Measurements from ENCODE around the gene FOXD2.

FOXD2 gene

GRCh38 chr1:47442202-47442601 is 4.4 kb downstream of the FOXD2 start:
- H3K4me3 ChIP-seq (ENCODE audit: control insufficient read depth, low read depth, low read length): no peak overlapping the region
- no peak for DNase-seq (ENCODE audit: low read depth)
- no peak for TF ChIP-seq CTCF (IDR thresholded peaks at IDR 0.05; ENCODE audit: control insufficient read depth, insufficient read depth, low read depth, low read length, missing control alignments)

- no peak for TF ChIP-seq CTCF (IDR thresholded peaks at IDR 0.05; ENCODE audit: control insufficient read depth, insufficient read depth, low read depth, low read length, missing control alignments)
- H3K4me3 ChIP-seq (ENCODE audit: control insufficient read depth, low read depth, low read length): no peak overlapping the region
These were observed 5.1 kb downstream of the FOXD2 start for GRCh38 chr1:47442842-47443529.

GRCh38 chr1:47443530-47444296 is 5.9 kb downstream of the FOXD2 start:
- H3K4me3 ChIP-seq (ENCODE audit: control insufficient read depth, low read depth, low read length): no peak overlapping the region

More at GRCh38 chr1:47442842-47443529, 5.1 kb downstream of the FOXD2 start:
- no peak for DNase-seq (ENCODE audit: low read depth)

GRCh38 chr1:47444297-47444561 is 6.4 kb downstream of the FOXD2 start:
- DNase-seq (ENCODE audit: low read depth): no peak
- H3K4me3 ChIP-seq (ENCODE audit: control insufficient read depth, low read depth, low read length): no peak overlapping the region
- TF ChIP-seq CTCF (IDR thresholded peaks at IDR 0.05; ENCODE audit: control insufficient read depth, insufficient read depth, low read depth, low read length, missing control alignments): no peak

More at GRCh38 chr1:47443530-47444296, 5.9 kb downstream of the FOXD2 start:
- DNase-seq (ENCODE audit: low read depth): no peak
- TF ChIP-seq CTCF (IDR thresholded peaks at IDR 0.05; ENCODE audit: control insufficient read depth, insufficient read depth, low read depth, low read length, missing control alignments): no peak

GRCh38 chr1:47444562-47445465 is 7.0 kb downstream of the FOXD2 start:
- TF ChIP-seq CTCF (IDR thresholded peaks at IDR 0.05; ENCODE audit: control insufficient read depth, insufficient read depth, low read depth, low read length, missing control alignments): no peak
- H3K4me3 ChIP-seq (ENCODE audit: control insufficient read depth, low read depth, low read length): no peak overlapping the region
- no peak for DNase-seq (ENCODE audit: low read depth)

GRCh38 chr1:47445823-47446550 is 8.1 kb downstream of the FOXD2 start:
- no peak for TF ChIP-seq CTCF (IDR thresholded peaks at IDR 0.05; ENCODE audit: control insufficient read depth, insufficient read depth, low read depth, low read length, missing control alignments)
- H3K4me3 ChIP-seq (ENCODE audit: control insufficient read depth, low read depth, low read length): no peak overlapping the region

More at GRCh38 chr1:47445823-47446550, 8.1 kb downstream of the FOXD2 start:
- DNase-seq (ENCODE audit: low read depth): no peak
